ENCODE measurements around the gene SMIM32.

The SMIM32 gene

DNA sequence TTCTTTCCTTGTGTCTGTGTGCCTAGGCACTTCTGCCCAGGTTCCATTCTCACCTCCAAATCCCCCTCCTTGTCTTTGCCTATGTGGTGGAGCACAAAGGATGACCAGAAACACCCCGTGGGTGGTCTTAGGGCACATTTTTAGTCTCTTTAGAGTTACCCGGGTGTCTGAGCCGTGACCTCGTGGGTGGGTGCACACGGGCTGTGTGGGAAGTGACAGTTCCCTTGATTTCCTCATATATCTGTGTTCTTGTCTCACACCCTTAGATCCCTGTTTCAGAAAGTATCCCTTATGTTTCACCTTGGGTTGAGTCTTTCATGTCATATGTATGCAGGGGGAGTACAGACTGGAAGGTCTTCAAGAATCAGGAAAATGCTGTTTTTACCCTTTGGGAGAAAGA lies 13.4 kb upstream of the SMIM32 start:
- DNase-seq = no peak

DNA sequence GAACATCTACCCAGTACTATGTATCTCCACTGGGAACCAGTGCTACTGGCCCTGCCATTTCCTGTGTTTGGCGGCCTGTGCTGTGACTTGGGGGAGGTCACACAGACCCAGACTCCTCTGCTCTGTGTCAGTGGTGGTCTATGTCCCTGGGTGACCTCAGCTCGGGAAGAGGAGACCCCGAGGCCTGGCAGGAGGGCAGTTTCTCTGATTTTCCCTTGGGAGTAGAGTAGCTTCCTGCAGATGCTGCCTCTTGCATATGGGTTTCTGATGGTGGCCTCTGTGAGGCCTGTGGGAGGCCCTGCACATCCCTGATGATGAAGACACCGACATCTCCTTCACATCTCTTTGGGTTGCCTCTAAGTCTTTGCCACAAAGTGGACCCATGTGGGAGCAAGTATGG lies 13.0 kb upstream of the SMIM32 start:
- no peak for DNase-seq

DNA sequence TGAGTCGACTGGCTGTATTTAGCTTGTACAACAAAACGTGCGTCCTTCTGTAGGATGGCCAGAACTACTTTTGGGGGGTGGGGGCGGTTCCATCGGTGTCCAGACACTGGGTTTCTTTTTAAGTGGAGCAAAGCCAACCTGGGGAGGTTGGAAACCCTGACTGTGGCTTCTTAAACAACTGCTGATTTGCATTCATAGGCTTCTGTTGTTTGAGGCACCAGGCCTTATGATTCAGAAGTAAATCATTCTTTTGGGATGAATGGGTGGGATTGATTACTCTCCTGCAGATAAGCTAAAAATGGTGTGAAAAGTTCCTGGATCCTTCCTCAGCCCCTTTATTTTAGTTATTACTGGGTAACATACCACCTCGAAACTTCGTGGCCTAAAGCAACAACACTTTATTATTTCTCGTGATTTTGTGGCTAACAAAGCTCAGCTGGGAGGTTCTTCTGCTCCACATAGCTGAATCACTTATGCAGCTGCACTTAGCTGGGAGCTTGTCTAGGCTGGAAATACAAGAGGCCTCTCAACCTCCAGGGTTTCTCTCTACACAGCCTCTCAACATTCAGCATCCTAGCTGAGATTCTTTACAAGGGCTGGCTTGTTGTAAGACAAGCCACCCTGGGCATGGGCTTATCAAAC lies 12.2 kb upstream of the SMIM32 start:
- DNase-seq = no peak

DNA sequence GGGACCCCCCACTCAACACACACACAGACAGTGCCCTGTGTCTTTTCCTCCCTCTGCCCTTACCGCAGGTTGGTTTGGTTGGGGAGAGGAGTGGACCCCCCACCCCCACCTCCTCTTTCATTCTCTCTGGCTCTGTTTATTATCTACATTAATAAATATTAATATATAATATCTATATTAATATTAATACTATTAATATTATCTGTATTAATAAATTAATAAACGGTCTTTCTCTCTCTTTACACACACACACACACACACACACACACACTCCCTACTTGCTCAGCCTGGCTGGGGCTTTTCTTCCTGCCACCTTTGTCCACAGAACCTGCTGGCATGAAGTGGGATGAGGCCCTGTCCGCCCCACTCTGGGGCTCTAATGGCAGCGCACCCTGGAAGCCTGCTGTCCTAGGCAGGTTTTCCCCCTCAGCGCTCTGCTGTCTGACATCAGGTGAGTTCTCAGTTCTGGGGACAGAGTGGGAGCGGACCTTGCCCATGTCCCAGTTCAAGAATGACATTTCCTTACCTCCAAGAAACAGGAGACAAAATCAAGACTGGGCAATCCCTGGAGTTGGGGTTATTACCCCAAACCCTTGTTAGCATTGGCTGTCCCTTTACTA lies 10.5 kb upstream of the SMIM32 start:
- DNase-seq = no peak

DNA sequence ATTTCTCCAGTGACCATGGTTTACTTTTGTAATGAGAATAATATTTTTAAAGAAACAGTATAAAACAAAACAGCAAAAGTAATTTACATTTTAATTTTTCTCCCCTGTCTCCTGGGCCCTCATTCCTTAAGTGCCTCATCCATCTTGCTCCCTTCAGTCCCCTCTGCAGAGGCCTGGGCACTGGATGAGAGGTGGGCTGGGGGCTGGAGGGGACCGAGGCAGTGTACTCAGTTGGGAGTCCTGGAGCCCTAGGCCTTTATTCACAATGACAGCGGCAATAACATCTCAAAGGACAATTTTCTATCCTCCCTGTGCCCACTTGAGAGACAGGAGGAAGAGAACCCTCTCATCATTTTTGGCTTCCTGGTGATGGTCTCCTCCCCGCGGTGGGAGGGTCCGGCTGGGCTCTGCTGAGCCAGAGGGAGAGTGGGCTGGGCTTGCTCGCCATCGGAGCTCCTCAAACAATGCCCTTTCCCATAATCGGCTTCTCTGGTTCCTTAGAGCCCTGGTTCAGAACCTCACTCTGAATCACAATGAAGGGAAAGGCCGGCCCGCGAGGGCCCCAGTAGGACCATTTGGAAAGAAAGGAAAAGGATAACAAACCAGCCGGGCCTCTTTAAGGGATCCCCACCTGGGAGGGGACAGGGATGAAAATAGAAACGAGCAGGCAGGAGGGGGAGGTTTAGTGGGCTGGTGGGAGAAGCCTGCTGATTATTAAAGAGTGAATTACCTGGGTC lies 9.7 kb upstream of the SMIM32 start:
- no peak for DNase-seq

DNA sequence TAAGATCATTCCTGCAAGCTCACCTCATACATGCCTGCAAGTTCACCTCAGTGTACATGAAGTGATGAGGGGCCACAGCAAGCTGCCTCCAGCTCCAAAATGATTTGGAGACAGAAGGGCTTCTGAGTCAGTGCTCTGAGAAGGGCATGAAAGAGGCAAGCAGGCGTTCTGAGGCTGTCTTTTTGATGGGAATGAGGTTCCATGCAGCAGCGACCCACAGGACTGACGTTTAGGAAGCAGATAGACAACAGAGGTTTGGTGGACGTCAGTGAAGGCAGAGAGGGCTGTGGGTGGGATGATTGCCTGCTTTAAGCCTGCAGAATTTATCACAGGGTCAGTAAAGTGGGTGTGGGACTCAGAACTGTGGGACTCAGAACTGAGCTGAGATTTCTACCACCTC lies 8.9 kb upstream of the SMIM32 start:
- DNase-seq = no peak

DNA sequence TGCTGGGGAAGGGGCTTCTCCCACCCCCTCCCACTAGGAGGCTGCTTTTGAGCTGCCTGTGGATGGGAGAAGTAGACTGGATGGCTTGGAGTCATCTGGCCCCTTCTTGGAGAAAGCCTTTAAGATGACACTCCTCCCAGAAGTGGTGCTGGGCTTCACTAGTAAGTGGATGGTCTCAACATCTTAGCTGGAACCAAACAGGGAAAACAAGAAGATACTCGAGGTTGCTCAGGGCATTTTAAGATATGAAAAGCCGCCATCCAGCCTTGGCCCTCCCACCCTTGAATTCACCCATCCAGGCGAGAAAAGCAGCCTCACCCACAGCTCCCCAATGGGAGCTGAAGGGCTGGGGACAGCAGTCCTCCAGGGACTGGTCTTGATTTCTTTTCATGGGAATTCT lies 7.8 kb upstream of the SMIM32 start:
- no peak for DNase-seq

DNA sequence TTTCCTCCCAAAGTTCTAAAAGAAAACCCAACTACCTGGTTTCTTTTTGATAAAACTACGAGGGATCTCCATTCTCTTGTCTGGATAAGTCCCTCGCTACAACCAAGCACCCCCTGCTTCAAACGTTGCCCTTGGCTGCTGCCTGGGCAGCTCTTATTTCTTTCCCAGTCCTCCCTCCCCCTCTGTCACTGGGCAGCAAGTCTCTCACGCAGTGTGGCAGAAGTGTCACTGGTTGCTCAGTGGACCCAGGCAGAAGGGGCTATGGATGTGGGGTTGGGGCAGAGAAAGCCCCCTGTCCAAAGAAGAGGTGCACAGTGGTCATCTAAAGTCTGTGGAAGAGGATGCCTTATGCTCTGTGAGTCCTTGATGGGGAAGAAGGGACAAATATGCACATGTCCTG lies 7.2 kb upstream of the SMIM32 start:
- no peak for DNase-seq

DNA sequence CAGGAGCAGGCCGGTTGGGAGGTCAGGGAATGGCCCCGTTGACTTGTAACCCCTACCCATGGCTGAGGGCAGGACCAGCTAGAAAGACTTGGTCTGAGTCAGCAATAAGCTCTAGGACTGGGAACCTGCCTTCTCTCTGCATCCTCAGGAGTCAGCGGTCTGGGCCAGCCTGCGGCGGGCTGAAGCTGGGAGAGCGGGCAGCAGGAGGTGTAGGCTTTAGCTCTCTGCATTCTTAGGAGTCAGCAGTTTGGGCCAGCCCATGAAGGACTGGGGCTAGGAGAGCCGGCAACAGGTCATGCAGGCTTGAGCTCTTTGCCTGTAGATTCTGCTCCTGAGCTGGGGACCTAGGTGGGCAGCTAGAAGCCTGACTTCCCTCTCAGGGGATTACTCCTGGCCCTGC lies 6.4 kb upstream of the SMIM32 start:
- no peak for DNase-seq

DNA sequence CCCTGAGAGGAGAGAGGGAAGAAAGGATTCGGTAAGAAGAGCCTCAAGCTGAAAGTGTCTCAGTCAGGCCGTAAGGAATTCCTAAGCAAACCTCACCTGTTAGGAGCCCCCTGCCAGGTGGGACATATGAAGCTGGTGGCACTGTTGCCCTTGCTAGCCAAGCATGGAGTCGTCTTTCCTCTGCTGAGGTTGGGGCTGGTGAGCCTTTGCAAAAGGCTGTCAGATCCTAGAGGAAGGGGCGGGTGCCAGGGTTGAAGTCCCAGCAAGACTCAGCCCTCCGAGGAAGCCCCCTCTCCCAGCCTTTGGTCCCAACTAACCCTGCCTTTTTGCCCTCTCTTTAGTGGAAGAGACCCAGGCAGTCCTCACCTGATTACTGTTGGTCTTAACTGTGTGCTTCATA lies 5.5 kb upstream of the SMIM32 start:
- DNase-seq = no peak

DNA sequence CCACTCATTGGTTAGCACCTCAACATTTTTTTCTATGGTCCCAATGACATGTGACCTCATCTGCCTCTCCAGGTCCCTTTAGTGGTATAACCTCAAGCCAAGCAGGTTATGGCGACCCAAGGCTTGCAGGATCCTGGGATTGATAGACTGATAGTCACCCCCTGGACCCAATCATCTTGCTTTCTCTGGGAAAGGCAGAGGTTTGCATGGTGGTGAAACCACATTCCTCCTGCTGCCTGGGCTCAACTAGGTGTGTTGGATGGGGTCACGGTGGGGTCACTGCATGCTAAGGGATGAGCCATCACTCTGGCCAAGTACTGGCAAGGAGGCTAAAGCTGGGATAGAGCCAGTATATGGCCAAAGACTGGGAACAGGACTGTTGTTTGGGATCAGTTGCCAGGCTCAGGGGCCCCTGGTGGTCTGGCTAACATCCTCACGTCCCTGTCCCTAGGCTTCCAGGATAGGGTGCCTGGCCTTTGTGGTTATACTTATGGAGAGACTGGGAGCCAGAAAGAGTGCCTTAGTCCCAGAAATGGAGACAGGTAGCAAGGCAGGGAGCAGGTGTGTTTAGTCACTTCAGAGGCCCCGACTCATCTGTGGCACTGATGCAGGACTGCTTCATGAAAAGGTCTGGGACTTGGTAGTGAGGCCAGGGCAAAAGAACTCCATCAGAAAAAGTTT lies 4.6 kb upstream of the SMIM32 start:
- no peak for DNase-seq

DNA sequence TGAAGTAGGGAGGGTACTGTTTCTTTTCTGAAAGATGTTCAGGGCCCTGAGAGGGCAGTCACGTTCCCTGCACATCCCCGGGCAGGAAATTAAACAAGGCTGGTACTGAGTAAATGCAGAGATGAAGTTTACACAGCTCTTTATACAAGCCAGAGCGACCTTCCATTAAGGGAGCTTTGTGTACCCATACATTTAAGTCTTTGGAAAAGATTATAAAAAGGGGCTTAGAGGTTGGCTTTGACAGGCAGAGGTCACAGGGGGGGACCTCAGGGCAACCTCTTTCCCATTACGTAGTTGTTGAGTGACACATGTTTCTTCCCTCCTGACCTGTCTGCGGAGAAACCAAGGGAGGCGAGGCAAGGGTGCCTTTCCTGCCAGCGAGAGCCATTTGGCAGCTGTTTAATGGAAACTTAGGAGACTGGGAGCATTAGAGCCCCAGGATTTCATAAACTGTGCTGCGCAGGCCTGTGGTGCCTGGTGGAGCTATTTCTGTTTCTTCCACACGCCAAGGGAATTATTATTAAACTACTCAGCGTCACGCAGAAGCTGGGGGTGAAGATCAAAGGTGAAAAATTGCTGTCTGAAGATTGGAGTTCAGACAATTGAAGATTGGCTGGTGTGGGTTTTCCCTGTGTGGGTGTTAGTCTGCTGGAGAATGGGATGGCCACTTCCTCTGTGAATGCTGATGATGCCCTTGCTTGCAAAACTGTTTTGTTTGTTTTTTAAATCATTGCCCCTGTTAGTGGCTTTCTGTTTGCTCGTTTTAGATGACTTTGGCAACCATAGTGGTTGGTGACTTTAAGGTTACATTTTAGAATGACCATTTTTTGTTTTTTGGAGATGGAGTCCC lies 3.2 kb upstream of the SMIM32 start:
- DNase-seq = no peak

DNA sequence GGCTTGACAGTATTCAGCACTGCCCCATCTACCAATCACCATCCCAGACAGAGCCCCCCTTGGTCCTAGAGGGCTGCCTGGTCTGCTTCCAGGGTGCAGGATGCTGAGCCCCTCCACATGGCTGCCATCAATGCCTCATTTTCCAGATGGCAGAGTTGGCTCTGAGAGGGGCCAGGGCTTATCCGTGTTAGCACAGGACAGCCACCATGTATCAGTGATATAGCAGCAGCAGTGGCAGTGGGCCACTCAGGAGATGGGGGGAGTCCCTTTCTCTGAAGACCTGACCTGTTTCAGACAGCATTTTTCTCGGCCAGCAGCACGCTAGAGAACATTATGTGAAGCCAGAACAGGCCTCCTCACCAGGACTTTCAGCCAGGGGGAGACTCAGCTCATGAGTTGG lies 1.6 kb upstream of the SMIM32 start:
- no peak for DNase-seq

DNA sequence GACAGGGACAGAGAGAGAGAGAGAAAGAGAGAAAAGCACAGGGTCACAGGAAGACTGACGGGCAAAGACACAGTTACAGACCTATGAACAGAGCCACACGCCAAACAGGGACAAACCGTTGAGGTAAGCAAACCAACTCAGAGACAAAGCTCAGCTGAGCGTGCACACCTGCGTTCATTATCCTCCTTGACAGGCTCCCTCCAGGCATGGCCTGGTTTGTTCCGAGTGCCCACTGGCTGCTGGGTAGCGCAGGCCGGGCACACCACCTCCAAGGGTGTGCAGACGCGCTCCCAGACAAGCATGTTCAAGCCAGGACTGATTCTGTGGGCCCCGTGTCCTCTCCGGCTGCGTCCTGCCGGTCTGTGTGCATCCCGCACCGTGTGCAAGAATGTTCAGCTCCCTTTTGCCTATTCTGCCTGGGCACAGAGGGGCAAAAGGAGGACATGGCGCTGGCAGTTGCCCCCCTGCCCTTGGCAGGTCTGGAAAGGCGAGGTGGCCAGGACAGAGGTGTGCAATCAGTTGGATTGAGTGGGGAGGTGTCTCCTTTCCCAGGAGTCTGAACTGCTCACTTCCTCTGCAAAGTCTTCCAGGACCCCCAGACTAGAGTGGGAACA lies 467 bp upstream of the SMIM32 start:
- DNase-seq = no peak

DNA sequence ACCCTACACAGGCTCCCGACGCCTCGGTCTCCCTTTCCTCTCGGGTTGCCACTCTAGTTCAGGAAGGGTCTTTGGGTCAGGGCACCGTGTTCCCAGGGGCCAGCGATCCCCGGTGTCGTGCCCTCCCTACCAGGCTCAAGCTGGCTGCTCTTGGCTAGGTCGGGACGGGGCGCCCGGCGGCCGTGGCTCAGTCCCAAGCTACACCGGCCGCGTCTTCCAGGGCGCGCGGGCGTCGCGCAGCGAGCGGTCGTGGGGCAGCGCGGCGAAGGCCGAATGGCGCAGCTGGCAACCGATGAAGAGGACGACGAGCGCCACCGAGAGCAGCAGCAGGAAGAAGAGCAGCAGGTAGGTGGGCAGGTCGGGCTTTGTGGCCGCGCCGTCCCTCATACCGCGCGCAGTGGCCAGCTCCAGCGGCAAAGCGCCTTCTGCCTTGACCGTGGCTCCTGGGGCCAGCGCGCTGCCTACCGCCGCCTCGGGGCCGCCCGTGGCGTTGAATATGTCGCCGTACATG lies 892 bp downstream of the SMIM32 start:
- DNase-seq = no peak

DNA sequence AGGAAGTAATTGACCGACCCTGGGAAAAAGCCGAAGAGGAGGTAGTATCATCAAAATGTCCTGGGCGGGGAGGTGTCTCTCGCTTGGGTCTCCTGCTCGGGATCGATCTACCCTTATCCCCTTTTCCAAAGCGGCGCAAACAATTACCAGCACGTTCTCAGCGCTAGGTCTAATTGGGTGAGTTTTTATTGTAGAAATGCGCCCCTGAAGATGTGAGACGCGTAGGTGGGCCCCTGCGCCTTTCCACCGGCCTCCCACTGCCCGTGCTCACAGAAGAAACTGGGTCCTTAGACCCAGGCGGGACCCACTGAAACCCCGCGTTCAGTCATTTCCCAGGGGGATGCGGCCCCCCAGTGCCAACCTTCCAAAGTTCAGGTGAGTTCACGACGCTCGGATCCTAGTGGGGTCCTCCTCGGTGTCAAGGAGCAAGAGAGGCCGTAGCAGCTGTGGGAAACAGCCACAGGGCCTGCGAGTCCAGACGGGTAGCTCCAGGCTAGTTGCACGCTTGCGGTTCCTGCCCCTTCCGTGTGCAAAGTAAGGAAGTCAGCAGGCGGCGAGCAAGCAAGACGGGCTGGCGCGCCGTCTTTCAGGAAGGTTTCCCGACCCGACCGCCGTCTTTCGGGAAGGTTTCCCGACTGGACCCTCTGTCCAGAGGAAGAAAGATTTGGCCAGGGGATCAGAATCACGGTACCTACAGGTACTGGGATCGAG lies 1.5 kb downstream of the SMIM32 start:
- DNase-seq = no peak

DNA sequence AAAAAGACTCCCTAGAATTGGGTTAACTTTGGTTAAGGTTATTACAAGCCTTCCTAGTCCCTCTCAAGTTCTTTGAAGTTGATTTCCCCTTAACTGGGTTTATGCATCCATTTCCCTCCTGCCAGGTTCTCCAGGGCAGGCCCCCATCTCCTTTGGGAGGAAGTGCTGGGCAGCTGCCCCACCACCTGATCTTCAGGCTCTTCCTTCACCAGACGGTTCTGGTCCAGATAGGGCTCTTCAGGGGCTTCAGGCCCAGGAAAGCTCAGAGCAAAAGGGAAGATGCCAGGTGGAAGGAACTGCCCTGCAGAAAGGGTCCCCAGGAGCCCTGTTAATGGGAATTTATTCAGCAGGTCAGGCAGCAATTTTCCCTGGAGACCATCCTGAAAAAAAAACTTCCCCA lies 2.1 kb downstream of the SMIM32 start:
- DNase-seq = no peak

DNA sequence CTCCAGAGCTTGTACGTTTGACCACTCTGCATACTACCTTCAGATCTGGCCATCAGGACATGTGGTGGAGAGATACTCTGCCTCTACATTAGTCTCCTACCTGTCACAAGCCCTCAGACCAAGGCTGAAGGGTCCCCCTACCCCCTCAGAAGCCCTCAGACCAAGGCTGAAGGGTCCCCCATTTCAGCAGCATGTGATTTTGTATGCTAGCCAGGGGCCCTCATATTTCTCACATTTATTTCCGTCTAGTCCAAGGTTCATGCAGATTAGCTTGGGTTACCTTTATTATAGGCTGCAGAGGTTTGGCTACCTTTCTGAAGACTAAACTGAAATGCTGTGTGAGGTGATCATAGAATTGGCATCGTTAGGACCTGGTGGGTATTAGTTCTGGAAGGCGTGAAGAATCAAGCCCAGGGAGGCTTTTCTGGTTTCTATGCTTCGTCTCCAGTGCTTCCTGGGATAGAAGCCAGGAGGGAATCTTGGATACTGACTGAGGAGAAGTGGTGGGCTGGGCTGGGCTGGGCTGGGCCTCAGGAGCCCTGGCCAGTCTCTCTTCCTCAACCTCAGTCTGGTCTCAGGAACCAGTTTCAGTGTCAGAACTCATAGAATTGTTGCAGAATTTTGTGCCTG lies 2.8 kb downstream of the SMIM32 start:
- no peak for DNase-seq

DNA sequence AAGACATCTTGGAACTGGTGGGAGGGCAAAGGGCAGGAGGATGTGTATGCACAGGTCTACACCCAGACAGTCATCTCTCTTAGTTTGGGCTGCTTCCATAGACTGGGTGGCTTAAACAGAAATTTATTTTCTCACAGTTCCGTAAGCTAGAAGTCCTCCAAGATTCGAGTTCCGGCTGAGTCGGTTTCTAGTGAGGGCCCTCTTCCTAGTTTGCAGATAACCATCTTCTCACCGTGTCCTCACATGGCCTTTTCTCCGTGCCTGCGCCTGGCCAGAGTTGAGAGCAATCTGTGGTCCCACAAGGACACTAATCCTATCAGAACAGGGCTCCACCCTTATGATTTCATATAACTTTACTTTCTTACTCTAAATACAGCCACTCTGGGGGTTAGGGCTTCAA lies 4.1 kb downstream of the SMIM32 start:
- no peak for DNase-seq

DNA sequence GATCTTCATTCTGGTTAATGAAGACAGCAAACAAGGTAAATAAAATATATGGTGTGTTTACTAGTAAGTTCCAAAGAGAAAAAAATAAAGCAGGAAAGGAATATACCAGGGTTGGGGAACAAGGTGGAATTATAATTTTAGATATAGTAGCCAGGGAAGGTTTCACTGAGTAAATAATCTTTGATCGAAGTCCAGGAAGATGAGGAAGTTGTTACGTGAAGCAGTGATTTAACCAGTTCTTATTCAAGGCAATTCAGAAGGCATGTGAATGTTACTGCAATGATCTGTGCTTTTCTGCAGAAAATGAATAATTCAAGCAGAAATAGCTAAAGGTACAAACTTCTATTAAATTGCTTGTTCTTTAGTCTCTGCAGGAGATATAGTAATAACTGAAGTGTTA lies 6.2 kb downstream of the SMIM32 start:
- DNase-seq = no peak
